ENCODE data around the gene MGMT.

DNA sequence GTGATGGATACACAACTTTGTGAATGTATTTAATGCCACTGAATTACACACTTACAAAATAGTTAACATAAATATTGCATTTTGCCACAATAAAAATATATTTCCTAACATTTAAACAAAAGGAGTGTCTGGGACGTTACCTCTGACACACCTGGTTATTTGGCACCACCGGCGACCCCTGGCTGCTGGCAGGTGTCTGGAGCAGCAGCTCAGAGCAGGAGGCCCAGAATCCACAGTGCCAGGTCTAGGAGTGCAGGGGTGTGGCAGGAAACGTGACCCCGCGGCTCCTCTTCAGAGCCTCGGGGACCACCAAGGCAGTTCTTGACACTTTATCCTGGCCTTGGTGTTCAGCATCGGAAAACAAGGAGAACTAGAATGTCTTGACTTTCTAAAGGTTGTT lies 46.3 kb downstream of the MGMT start:
- TF ChIP-seq EZH2 (IDR thresholded peaks at IDR 0.05; ENCODE audit: low read length, missing control alignments): no peak
- TF ChIP-seq, protein P1, sequence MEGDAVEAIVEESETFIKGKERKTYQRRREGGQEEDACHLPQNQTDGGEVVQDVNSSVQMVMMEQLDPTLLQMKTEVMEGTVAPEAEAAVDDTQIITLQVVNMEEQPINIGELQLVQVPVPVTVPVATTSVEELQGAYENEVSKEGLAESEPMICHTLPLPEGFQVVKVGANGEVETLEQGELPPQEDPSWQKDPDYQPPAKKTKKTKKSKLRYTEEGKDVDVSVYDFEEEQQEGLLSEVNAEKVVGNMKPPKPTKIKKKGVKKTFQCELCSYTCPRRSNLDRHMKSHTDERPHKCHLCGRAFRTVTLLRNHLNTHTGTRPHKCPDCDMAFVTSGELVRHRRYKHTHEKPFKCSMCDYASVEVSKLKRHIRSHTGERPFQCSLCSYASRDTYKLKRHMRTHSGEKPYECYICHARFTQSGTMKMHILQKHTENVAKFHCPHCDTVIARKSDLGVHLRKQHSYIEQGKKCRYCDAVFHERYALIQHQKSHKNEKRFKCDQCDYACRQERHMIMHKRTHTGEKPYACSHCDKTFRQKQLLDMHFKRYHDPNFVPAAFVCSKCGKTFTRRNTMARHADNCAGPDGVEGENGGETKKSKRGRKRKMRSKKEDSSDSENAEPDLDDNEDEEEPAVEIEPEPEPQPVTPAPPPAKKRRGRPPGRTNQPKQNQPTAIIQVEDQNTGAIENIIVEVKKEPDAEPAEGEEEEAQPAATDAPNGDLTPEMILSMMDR (conservative IDR thresholded peaks at IDR 0.05 in 1 of 2, IDR thresholded peaks at IDR 0.05 in 1 of 2; ENCODE audit: low read depth in 1 of 2, low read length in 2 of 2): no peak

Data from fibroblast of lung (primary cell).